ENCODE results near the gene CHD3.

Gene CHD3

GRCh38 chr17:7855660-7856010, 33.0 kb upstream of the CHD3 start:
- no peak for TF ChIP-seq CTCF (conservative IDR thresholded peaks at IDR 0.05)
- H3K27ac ChIP-seq = peak overlapping the region; percentile 91

- TF ChIP-seq CTCF (conservative IDR thresholded peaks at IDR 0.05) = no peak
- peak overlapping the region; percentile 91 for H3K27ac ChIP-seq
These were observed 32.4 kb upstream of the CHD3 start for GRCh38 chr17:7856011-7856810.

GRCh38 chr17:7856811-7857712, 31.5 kb upstream of the CHD3 start, which contains the start of gene NAA38:
Gene NAA38 (minus strand): TSS chr17:7857559. CDS start chr17:7857463, 96 bp downstream.
- H3K27ac ChIP-seq = peak within 1 kb of the TSS; percentile 91
- peak; percentile 50 for TF ChIP-seq CTCF (conservative IDR thresholded peaks at IDR 0.05)

GRCh38 chr17:7857713-7858521, 30.7 kb upstream of the CHD3 start, which contains the start of gene CYB5D1:
Gene CYB5D1 (plus strand): TSS chr17:7858003. CDS start chr17:7858135, 132 bp downstream.
- H3K27ac ChIP-seq = peak within 1 kb of the TSS; percentile 91
- no peak for TF ChIP-seq CTCF (conservative IDR thresholded peaks at IDR 0.05)

GRCh38 chr17:7858522-7858810, 30.1 kb upstream of the CHD3 start:
- H3K27ac ChIP-seq = peak overlapping the region; percentile 91
- peak; percentile 25; the same call in 1 of the 2 replicates for TF ChIP-seq CTCF (conservative IDR thresholded peaks at IDR 0.05)

- peak overlapping the region; percentile 91 for H3K27ac ChIP-seq
- TF ChIP-seq CTCF (conservative IDR thresholded peaks at IDR 0.05) = no peak
These were observed 29.6 kb upstream of the CHD3 start for GRCh38 chr17:7859028-7859427.
